Activated T-helper 1 cell treated with anti-CD3 and anti-CD28 coated beads, Interleukin-12 subunit alpha, Interleukin-12 subunit beta, Interleukin-2, Interleukin-4 antibody, amounts not matched to agents 30 ng/mL and 10 ng/mL and 1 ng/mL, durations not matched to agents 14 hours and 24 hours and 36 hours (primary cell): ENCODE data around the gene UBL7. TPM values are rescaled to one million over a fixed set of nuclear protein-coding genes. Genes with fewer than 3 reads are reported as not detected.
"Not testable (repeated sequence)": the region's sequence is repeated elsewhere in the genome, so short reads cannot be mapped to it uniquely, and the experiment has no call there.

ENCODE experiments used
- DNase-seq: peaks from one replicate; pipeline ENCODE4 v3.0.0; 2021; ENCODE audit warnings: low spot score
- H3K27ac Mint-ChIP-seq: one replicate; pipeline ENCODE4 v1.8.0; 2021; ENCODE audit warnings: mild to moderate bottlenecking, mixed read lengths
- H3K27me3 Mint-ChIP-seq: one replicate; pipeline ENCODE4 v1.8.0; 2022; ENCODE audit warnings: mild to moderate bottlenecking, moderate library complexity, mixed read lengths; ENCODE audit not compliant: insufficient read depth
- H3K36me3 Mint-ChIP-seq: one replicate; pipeline ENCODE4 v1.8.0; 2021; ENCODE audit warnings: low read depth, mixed read lengths
- H3K4me1 Mint-ChIP-seq: one replicate; pipeline ENCODE4 v1.8.0; 2021; ENCODE audit warnings: low read depth, mixed read lengths
- H3K4me3 Mint-ChIP-seq: one replicate; pipeline ENCODE4 v1.8.0; 2021; ENCODE audit warnings: mild to moderate bottlenecking, moderate library complexity, mixed read lengths
- H3K9me3 Mint-ChIP-seq: one replicate; pipeline ENCODE4 v1.8.0; 2021; ENCODE audit warnings: mixed read lengths
- intact Hi-C: fragments of 100-400 bp; cut with micrococcal nuclease; formaldehyde crosslinking; loops from one replicate; pipeline ENCODE4 v1.15.1; 2024
- total RNA-seq: library from RNA; stranded (reverse); gene quantifications from 2 replicates; pipeline ENCODE4 v1.2.3, GENCODE V29; 2022

The UBL7 gene
- total RNA-seq, 1 donor from 2014 or later = 56.0 TPM

DNA sequence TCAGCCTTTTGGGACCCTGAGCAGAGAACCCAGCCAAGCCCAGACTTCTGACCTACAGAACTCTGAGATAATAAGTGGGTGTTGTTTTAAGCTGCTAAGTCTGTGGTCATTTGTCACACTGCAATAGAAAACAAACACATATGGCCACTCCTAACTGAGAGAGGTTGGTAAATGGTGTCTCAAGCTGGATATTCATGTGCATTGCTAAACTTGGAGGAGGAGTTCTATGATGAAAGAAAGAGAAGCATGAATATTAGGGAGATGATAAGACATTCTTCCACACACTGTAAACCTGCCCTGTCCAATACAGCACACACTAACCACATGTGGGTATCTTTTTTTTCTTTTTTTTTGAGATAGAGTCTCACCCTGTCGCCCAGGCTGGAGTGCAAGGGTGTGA, 27.8 kb upstream of the UBL7 start:
- Mint-ChIP-seq H3K27ac (no peak overlapping the region), H3K4me3 (no peak overlapping the region), H3K27me3 (no peaks in the 10 kb centered on the region), H3K4me1 (peaks cover 13% of the 10 kb centered on the region), H3K36me3 (no peaks in the 10 kb centered on the region), H3K9me3 (no peaks in the 10 kb centered on the region)
- intact Hi-C loops = loop anchor here (1.0 to 2.0 kb wide), 5 partner anchors 50 to 113 kb away; no protein-coding TSS in a partner anchor
- DNase-seq = no peak

GRCh38 chr15:74482661-74483060, 21.7 kb upstream of the UBL7 start:
- Mint-ChIP-seq H3K4me1 (no peaks in the 10 kb centered on the region), H3K27me3 (no peaks in the 10 kb centered on the region), H3K36me3 (peaks cover 10% of the 10 kb centered on the region), H3K9me3 (no peaks in the 10 kb centered on the region), H3K27ac (no peak overlapping the region), H3K4me3 (no peak overlapping the region)
- DNase-seq = no peak
- intact Hi-C loops = no loop called here

GRCh38 chr15:74480364-74480763, 19.4 kb upstream of the UBL7 start:
- H3K4me3 Mint-ChIP-seq, H3K27ac Mint-ChIP-seq, DNase-seq, H3K9me3 Mint-ChIP-seq, intact Hi-C loops, H3K27me3 Mint-ChIP-seq: not testable (repeated sequence)
- H3K36me3 Mint-ChIP-seq = peaks cover 13% of the 10 kb centered on the region
- peaks cover 17% of the 10 kb centered on the region for H3K4me1 Mint-ChIP-seq

DNA sequence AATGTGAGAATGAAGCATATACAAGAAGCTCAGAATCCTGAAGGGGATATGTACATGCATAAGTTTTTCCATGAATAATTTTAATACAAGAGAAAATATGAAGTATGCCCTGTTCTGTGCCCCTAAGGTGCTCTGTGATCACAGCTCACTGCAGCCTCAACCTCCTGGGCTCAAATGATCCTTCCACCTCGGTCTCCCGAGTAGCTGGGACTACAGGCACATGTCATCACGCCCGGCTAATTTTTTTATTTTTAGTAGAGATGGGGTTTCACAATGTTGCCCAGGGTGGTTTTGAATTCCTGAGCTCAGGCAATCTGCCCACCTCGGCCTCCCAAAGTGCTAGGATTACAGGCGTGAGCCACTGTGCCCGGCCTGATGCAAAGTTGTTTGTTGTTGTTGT, 10.7 kb upstream of the UBL7 start:
- H3K27me3 Mint-ChIP-seq, H3K4me3 Mint-ChIP-seq, DNase-seq, intact Hi-C loops, H3K9me3 Mint-ChIP-seq, H3K27ac Mint-ChIP-seq: not testable (repeated sequence)
- Mint-ChIP-seq H3K36me3 (peaks cover 17% of the 10 kb centered on the region), H3K4me1 (peaks cover 10% of the 10 kb centered on the region)

GRCh38 chr15:74470631-74471395, 9.9 kb upstream of the UBL7 start:
- Mint-ChIP-seq H3K4me3 (no peak overlapping the region), H3K4me1 (peaks cover 2% of the 10 kb centered on the region), H3K36me3 (peaks cover 14% of the 10 kb centered on the region), H3K9me3 (no peaks in the 10 kb centered on the region), H3K27me3 (no peaks in the 10 kb centered on the region), H3K27ac (no peak overlapping the region)
- DNase-seq = no peak
- intact Hi-C loops = no loop called here

DNA sequence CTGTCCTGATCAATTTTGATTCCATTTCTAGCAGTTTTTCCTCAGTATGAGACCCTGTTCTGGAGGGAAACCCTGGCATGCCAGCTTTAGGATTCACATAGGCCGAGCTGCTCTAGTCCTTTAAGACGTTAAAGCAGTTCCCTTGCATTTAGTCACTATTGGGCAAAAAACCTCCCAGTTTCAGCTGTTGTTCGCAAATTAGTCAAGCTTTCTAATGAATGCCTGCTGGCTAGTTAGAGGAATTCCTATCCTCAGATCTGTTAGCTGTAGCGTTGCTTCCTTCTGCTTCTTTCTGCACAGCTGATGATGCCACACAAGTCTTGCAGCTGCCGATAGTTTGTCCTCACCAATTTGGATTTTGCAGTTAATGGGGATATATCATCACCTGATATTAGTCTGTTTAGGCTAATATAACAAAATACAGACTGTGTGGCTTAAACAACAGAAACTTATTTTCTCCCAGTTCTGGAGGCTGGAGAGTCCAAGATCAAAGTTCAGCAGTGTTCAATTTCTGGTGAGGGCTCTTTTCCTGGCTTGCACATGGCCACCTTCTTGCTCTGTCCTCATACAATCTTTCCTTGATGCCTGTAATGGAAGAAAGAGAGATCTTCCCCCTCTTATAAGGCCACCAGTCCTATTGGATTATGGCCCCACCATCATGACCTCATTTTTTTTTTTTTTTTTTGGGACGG, 7.5 kb upstream of the UBL7 start:
- Mint-ChIP-seq H3K4me1 (peaks cover 16% of the 10 kb centered on the region), H3K27ac (no peak overlapping the region), H3K9me3 (peaks cover 8% of the 10 kb centered on the region), H3K27me3 (no peaks in the 10 kb centered on the region), H3K36me3 (peaks cover 13% of the 10 kb centered on the region), H3K4me3 (no peak overlapping the region)
- DNase-seq = no peak
- intact Hi-C loops = loop anchor here (10.0 kb wide), 1 partner anchor 46 kb away; no protein-coding TSS in a partner anchor

DNA sequence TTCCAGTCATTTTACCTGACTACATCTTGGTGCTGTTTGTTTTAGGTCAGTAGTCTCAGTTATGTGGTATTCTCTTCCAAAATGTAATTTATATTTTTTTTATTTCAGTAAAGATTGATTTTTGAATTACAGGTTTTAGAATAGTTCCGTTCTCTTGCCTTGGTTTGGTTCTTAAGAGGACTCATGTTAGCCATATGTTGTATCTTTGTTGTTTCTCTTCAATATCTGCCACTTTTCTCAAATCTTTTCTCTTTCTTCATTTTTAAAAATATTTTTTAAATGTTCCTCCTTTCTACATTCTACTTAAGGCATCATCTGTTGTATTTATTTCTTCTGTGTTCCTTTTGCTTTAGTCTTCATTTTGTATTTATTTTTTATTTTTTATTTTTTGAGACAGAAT, 5.6 kb upstream of the UBL7 start:
- no peak for DNase-seq
- Mint-ChIP-seq H3K4me1 (peaks cover 35% of the 10 kb centered on the region), H3K36me3 (peaks cover 16% of the 10 kb centered on the region), H3K9me3 (peaks cover 11% of the 10 kb centered on the region), H3K27me3 (no peaks in the 10 kb centered on the region), H3K4me3 (no peak overlapping the region), H3K27ac (no peak overlapping the region)
- intact Hi-C loops = loop anchor here (10.0 kb wide), 1 partner anchor 48 kb away; no protein-coding TSS in a partner anchor

- intact Hi-C loops = loop anchor here (10.0 kb wide), 1 partner anchor 50 kb away; no protein-coding TSS in a partner anchor
- no peak for DNase-seq
- Mint-ChIP-seq H3K9me3 (peaks cover 11% of the 10 kb centered on the region), H3K4me3 (no peak overlapping the region), H3K36me3 (peaks cover 19% of the 10 kb centered on the region), H3K27me3 (no peaks in the 10 kb centered on the region), H3K4me1 (peaks cover 44% of the 10 kb centered on the region), H3K27ac (peak overlapping the region; percentile 36)
Observed at GRCh38 chr15:74464897-74465296, 3.9 kb upstream of the UBL7 start.

DNA sequence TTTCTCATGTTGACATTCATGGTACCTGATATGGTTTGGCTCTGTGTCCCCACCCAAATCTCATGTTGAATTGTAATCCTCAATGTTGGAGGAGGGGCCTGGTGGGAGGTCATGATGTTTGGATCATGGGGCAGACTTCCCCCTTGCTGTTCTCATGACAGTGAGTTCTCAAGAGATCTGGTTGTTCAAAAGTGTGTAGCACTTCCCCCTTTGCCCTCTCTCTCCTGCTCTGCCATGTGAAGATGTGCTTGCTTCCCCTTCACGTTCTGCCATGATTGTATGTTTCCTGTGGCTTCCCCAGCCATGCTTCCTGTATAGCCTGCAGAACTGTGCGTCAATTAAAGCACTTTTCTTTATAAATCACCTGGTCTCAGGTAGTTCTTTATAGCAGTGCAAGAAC, 3.3 kb upstream of the UBL7 start:
- Mint-ChIP-seq H3K9me3 (peaks cover 11% of the 10 kb centered on the region), H3K27ac (peak overlapping the region; percentile 36), H3K4me1 (peaks cover 45% of the 10 kb centered on the region), H3K27me3 (no peaks in the 10 kb centered on the region), H3K36me3 (peaks cover 19% of the 10 kb centered on the region), H3K4me3 (no peak overlapping the region)
- DNase-seq = no peak
- intact Hi-C loops = loop anchor here (10.0 kb wide), 1 partner anchor 51 kb away; no protein-coding TSS in a partner anchor

- DNase-seq = no peak
- intact Hi-C loops = loop anchor here (10.0 kb wide), 1 partner anchor 51 kb away; no protein-coding TSS in a partner anchor
- Mint-ChIP-seq H3K9me3 (peaks cover 11% of the 10 kb centered on the region), H3K27ac (no peak overlapping the region), H3K4me3 (no peak overlapping the region), H3K4me1 (peaks cover 47% of the 10 kb centered on the region), H3K36me3 (peaks cover 20% of the 10 kb centered on the region), H3K27me3 (no peaks in the 10 kb centered on the region)
Observed at GRCh38 chr15:74463634-74464033, 2.7 kb upstream of the UBL7 start.

DNA sequence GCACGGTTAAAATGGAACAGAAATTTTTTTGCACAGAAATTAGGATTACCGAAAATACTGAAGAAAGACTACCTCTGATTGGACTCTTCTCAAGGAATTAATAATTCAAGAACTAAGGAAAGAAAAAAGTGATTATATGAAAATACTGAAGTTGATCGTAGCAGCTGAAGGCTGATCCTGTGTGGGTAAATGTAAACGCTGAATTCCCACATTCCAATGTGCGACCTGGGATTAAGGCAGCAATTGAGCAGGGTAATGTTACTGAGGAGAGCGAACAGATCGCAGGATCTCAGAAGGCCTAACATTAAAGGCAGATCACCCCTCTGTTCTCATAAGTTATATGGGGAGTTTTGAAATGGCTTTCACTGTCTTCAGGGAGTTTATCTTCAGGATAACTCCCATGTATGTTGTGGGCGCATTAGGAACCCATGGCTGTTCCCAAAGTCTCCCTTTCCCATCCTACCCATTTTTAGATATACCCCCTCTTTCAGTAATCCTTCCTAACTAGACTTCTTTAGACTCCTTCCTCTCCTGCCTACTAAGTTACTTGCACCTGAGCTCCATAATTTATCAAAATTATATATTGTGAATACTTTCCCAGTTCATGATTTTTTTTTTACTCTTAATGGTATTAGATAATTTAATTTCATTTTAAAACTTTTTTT, 1.0 kb upstream of the UBL7 start:
- H3K36me3 Mint-ChIP-seq = peaks cover 19% of the 10 kb centered on the region
- no peaks in the 10 kb centered on the region for H3K27me3 Mint-ChIP-seq
- no peak for DNase-seq
- H3K4me1 Mint-ChIP-seq = peaks cover 51% of the 10 kb centered on the region
- peak overlapping the region; percentile 97 for H3K4me3 Mint-ChIP-seq
- H3K27ac Mint-ChIP-seq = peak overlapping the region; percentile 94
- peaks cover 11% of the 10 kb centered on the region for H3K9me3 Mint-ChIP-seq
- intact Hi-C loops = loop anchor here (1.0 to 10.0 kb wide), 12 partner anchors 24 to 469 kb away; partner anchors contain the start of genes CLK3, EDC3 and STOML1

- Mint-ChIP-seq H3K27me3 (no peaks in the 10 kb centered on the region), H3K4me3 (peak overlapping the region; percentile 97), H3K9me3 (peaks cover 11% of the 10 kb centered on the region), H3K27ac (peak overlapping the region; percentile 94), H3K36me3 (peaks cover 25% of the 10 kb centered on the region), H3K4me1 (peaks cover 58% of the 10 kb centered on the region)
- intact Hi-C loops = loop anchor here (2.0 to 10.0 kb wide), 3 partner anchors 55 to 467 kb away; partner anchors contain the start of gene STOML1
- no peak for DNase-seq
Observed at GRCh38 chr15:74460298-74460697, 662 bp downstream of the UBL7 start.
